Trophoblast cell (in vitro differentiated cells and primary cell): ENCODE data around the gene VGLL2.

Source experiments
- DNase-seq, 2 donors: peaks; one replicate each; pipeline ENCODE4 v3.0.0-alpha.2; 2016
- H2AFZ ChIP-seq: 2 replicates; pipeline ENCODE4 v1.6.1; 2013; ENCODE audit warnings: low read length, moderate library complexity, mild to moderate bottlenecking; ENCODE audit not compliant: insufficient read depth, poor library complexity
- H2AK5ac ChIP-seq: 2 replicates; pipeline ENCODE4 v1.6.1; 2013; ENCODE audit warnings: mild to moderate bottlenecking, low read length
- H2BK120ac ChIP-seq: 2 replicates; pipeline ENCODE4 v1.6.1; 2013; ENCODE audit warnings: low read length, mild to moderate bottlenecking, moderate library complexity; ENCODE audit not compliant: insufficient read depth, poor library complexity
- H2BK12ac ChIP-seq: 2 replicates; pipeline ENCODE4 v1.6.1; 2013; ENCODE audit warnings: mild to moderate bottlenecking, low read length, moderate library complexity
- H2BK5ac ChIP-seq: 2 replicates; pipeline ENCODE4 v1.6.1; 2013; ENCODE audit warnings: low read length, low read depth, moderate library complexity, mild to moderate bottlenecking; ENCODE audit not compliant: poor library complexity
- H3K14ac ChIP-seq: 2 replicates; pipeline ENCODE4 v1.6.1; 2013; ENCODE audit warnings: mild to moderate bottlenecking, low read length
- H3K18ac ChIP-seq: 2 replicates; pipeline ENCODE4 v1.6.1; 2013; ENCODE audit warnings: mild to moderate bottlenecking, low read length
- H3K23ac ChIP-seq: 2 replicates; pipeline ENCODE4 v1.6.1; 2013; ENCODE audit warnings: low read length
- H3K27ac ChIP-seq: 2 replicates; pipeline ENCODE4 v1.5.1; 2013; ENCODE audit warnings: low read depth, mild to moderate bottlenecking, inconsistent platforms, low read length, moderate library complexity
- H3K27me3 ChIP-seq: 2 replicates; pipeline ENCODE4 v1.6.1; 2013; ENCODE audit warnings: inconsistent platforms, mild to moderate bottlenecking, low read length, moderate library complexity; ENCODE audit not compliant: insufficient read depth
- H3K36me3 ChIP-seq, 2 experiments: 1 replicate in 1 of 2; 2 replicates in 1 of 2; pipeline ENCODE4 v1.6.1; 2013; ENCODE audit warnings: low read length in 2 of 2, mild to moderate bottlenecking in 2 of 2, moderate library complexity in 1 of 2; ENCODE audit not compliant: insufficient read depth in 2 of 2, control insufficient read depth in 1 of 2
- H3K4ac ChIP-seq: 2 replicates; pipeline ENCODE4 v1.6.1; 2013; ENCODE audit warnings: low read depth, mild to moderate bottlenecking, low read length, moderate library complexity
- H3K4me1 ChIP-seq, 2 experiments: 1 replicate in 1 of 2; 2 replicates in 1 of 2; pipeline ENCODE4 v1.6.1; 2013; ENCODE audit warnings: low read length in 2 of 2, mild to moderate bottlenecking in 2 of 2, moderate library complexity in 1 of 2; ENCODE audit not compliant: insufficient read depth in 2 of 2, control insufficient read depth in 1 of 2
- H3K4me2 ChIP-seq: 2 replicates; pipeline ENCODE4 v1.6.1; 2013; ENCODE audit warnings: inconsistent platforms, mild to moderate bottlenecking, low read length, moderate library complexity
- H3K4me3 ChIP-seq: 2 replicates; pipeline ENCODE4 v1.5.1; 2013; ENCODE audit warnings: mild to moderate bottlenecking, low read depth, low read length, inconsistent platforms
- H3K79me1 ChIP-seq: one replicate; pipeline ENCODE4 v1.6.1; 2013; ENCODE audit warnings: low read length
- H3K79me2 ChIP-seq: 2 replicates; pipeline ENCODE4 v1.6.1; 2013; ENCODE audit warnings: low read length, mild to moderate bottlenecking; ENCODE audit not compliant: control insufficient read depth, insufficient read depth, poor library complexity
- H3K9ac ChIP-seq: 2 replicates; pipeline ENCODE4 v1.6.1; 2013; ENCODE audit warnings: mild to moderate bottlenecking, low read length
- H3K9me3 ChIP-seq: 2 replicates; pipeline ENCODE4 v1.6.1; 2013; ENCODE audit warnings: low read depth, mild to moderate bottlenecking, control low read depth, inconsistent platforms, low read length; ENCODE audit not compliant: insufficient read depth
- H4K12ac ChIP-seq: 2 replicates; pipeline ENCODE4 v1.6.1; 2013; ENCODE audit warnings: low read depth, mild to moderate bottlenecking, low read length, moderate library complexity
- H4K8ac ChIP-seq: 2 replicates; pipeline ENCODE4 v1.6.1; 2013; ENCODE audit warnings: low read depth, mild to moderate bottlenecking, low read length, moderate library complexity
- H4K91ac ChIP-seq: one replicate; pipeline ENCODE4 v1.6.1; 2013; ENCODE audit warnings: low read depth, mild to moderate bottlenecking, low read length, moderate library complexity
- WGBS: extraction: QIAGEN DNeasy Blood & Tissue Kit; methylation state at CpG from one replicate; pipeline ENCODE4 v1.1.7; 2013; ENCODE audit warnings: missing lambda C conversion rate; ENCODE audit not compliant: insufficient read length, insufficient coverage; ENCODE audit errors: extremely low coverage; 5-methylcytosine and 5-hydroxymethylcytosine counted together

The VGLL2 gene

DNA sequence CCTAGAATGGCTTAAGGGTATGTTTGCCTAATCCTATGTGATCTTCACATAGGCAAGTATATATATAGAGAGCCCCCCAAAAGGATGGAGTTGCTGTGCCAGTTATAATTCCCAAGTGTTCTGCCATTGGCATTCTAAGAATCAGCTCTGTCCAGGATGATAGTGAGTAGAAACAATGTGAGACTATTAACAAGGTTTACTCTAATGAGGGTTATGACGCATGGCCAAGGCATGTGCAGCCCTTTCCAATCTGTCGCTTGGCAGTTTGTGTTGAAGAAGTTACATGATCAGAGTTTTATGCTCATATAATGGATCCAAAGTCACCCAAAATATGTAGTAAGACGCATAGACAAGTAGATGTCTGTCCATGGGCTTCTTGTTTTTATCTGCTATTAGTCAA is 33.6 kb downstream of the VGLL2 start:
- H2BK5ac ChIP-seq: no peak overlapping the region
- no peak overlapping the region for H3K18ac ChIP-seq
- H2BK12ac ChIP-seq: no peak overlapping the region
- no peak overlapping the region for H4K91ac ChIP-seq
- no peak overlapping the region for H3K14ac ChIP-seq
- no peak overlapping the region for H3K4me2 ChIP-seq
- no peak overlapping the region for H3K9ac ChIP-seq
- H3K36me3 ChIP-seq: no peaks in the 10 kb centered on the region
- H4K8ac ChIP-seq: no peak overlapping the region
- H3K4me1 ChIP-seq: no peaks in the 10 kb centered on the region
- WGBS: no CpG with 5 or more reads among the region's 3 CpGs
- no peak overlapping the region for H3K23ac ChIP-seq
- peak; percentile 40 to 78 for DNase-seq
- H2AFZ ChIP-seq: no peak overlapping the region
- H3K4me3 ChIP-seq: no peak overlapping the region
- H3K27me3 ChIP-seq: no peaks in the 10 kb centered on the region
- H2AK5ac ChIP-seq: no peak overlapping the region
- H3K4ac ChIP-seq: no peak overlapping the region
- H3K79me2 ChIP-seq: no peaks in the 10 kb centered on the region
- H3K27ac ChIP-seq: no peak overlapping the region
- H4K12ac ChIP-seq: no peak overlapping the region
- no peaks in the 10 kb centered on the region for H3K9me3 ChIP-seq
- H2BK120ac ChIP-seq: no peak overlapping the region
- no peaks in the 10 kb centered on the region for H3K79me1 ChIP-seq

DNA sequence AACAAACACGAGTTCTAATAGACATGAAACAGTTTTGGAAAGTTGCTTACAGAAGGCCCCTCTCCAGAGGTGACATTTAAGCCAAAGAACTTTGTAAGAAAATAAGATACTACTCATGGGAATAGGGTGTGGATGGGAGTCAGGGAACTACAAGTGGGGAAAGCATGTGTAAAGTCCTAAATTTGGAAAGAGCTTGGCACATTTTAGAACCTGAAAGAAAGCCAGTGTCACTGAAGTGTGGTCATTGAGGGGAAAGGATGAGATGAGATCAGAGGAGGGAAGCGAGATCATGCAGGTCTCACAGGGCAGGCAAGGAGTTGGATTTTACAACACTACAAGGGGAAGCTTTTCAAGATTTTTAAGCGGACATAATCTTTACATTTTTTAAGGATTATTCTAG is 38.0 kb downstream of the VGLL2 start:
- Histone ChIP-seq H3K4me3 (no peak overlapping the region), H4K8ac (no peak overlapping the region)

DNA sequence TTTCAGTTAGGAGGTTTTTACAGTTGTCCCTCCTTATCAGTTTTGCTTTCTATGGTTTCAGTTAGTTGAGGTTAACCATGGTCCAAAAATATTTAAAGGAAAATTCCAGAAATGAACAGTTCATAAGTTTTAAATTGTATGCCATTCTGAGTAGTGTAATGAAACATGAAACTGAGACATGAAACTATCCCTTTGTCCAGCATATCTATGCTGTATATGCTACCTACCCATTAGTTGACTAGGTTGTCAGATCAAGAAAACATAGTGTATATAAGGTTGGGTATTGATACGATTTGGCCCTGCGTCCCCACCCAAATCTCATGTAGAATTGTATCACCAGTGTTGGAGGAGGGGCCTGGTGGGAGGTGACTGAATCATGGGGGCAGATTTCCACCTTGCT is 39.1 kb downstream of the VGLL2 start:
- H3K4ac ChIP-seq: no peak overlapping the region
- H3K4me1 ChIP-seq: peaks cover 0 to 3% of the 10 kb centered on the region in 2 experiments
- no peak overlapping the region for H2BK120ac ChIP-seq
- H3K27ac ChIP-seq: no peak overlapping the region
- H2AK5ac ChIP-seq: no peak overlapping the region
- no peak overlapping the region for H3K14ac ChIP-seq
- H3K9me3 ChIP-seq: no peaks in the 10 kb centered on the region
- no peak overlapping the region for H4K91ac ChIP-seq
- no peaks in the 10 kb centered on the region for H3K36me3 ChIP-seq
- H3K9ac ChIP-seq: no peak overlapping the region
- no peak overlapping the region for H3K18ac ChIP-seq
- no peak overlapping the region for H4K12ac ChIP-seq
- no peak overlapping the region for H3K4me3 ChIP-seq
- no peak overlapping the region for H3K23ac ChIP-seq
- H2AFZ ChIP-seq: no peak overlapping the region
- H2BK12ac ChIP-seq: no peak overlapping the region
- H3K27me3 ChIP-seq: no peaks in the 10 kb centered on the region
- H2BK5ac ChIP-seq: no peak overlapping the region
- WGBS: no CpG with 5 or more reads among the region's 2 CpGs
- no peaks in the 10 kb centered on the region for H3K79me1 ChIP-seq
- no peak overlapping the region for H4K8ac ChIP-seq
- no peak overlapping the region for H3K4me2 ChIP-seq
- H3K79me2 ChIP-seq: no peaks in the 10 kb centered on the region
- DNase-seq: no peak

More for the DNA sequence above, 38.0 kb downstream of the VGLL2 start:
- H2AK5ac ChIP-seq: no peak overlapping the region
- H3K9me3 ChIP-seq: no peaks in the 10 kb centered on the region
- DNase-seq: no peak
- H3K4me2 ChIP-seq: no peak overlapping the region
- H3K4me1 ChIP-seq: peaks cover 0 to 3% of the 10 kb centered on the region in 2 experiments
- no peaks in the 10 kb centered on the region for H3K36me3 ChIP-seq
- no peak overlapping the region for H3K4ac ChIP-seq
- no peak overlapping the region for H2BK12ac ChIP-seq
- no CpG with 5 or more reads among the region's 3 CpGs for WGBS
- H3K27me3 ChIP-seq: no peaks in the 10 kb centered on the region
- no peak overlapping the region for H3K9ac ChIP-seq
- no peaks in the 10 kb centered on the region for H3K79me1 ChIP-seq
- H3K14ac ChIP-seq: no peak overlapping the region
- H3K18ac ChIP-seq: no peak overlapping the region
- H4K91ac ChIP-seq: no peak overlapping the region
- no peak overlapping the region for H3K23ac ChIP-seq
- H2BK5ac ChIP-seq: no peak overlapping the region
- H2BK120ac ChIP-seq: no peak overlapping the region
- no peaks in the 10 kb centered on the region for H3K79me2 ChIP-seq
- no peak overlapping the region for H3K27ac ChIP-seq
- no peak overlapping the region for H2AFZ ChIP-seq
- H4K12ac ChIP-seq: no peak overlapping the region

DNA sequence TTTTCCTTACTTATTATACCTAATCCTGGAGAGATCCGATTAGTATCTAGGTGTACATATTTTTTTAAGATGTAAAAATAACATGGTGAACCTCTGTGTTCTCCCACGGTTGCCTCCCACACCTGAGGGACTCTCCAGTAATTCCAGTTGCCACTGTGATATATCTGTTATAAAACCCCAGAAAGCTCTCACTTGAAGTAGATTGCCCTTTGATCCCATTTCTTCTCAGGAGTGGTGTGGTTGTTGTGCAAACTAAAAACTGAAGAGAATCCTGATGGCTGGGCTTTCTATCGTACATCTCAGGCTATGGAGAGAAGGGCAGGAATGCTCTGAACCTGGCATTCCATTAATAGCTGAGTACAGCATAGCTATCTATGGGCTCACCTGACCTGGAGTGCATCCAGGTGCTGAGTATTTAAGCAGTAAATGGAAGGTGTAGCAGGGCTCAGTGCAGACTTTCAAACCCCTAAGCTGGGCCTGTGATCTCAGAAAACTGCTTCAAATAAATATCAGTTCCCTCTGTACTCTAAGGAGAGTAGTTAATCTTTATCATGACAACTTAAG is 41.0 kb downstream of the VGLL2 start:
- H2AK5ac ChIP-seq: no peak overlapping the region
- peak; percentile 83 to 92 for DNase-seq
- H3K9me3 ChIP-seq: no peaks in the 10 kb centered on the region
- H4K12ac ChIP-seq: no peak overlapping the region
- H2AFZ ChIP-seq: no peak overlapping the region
- no peak overlapping the region for H3K4ac ChIP-seq
- H3K27me3 ChIP-seq: no peaks in the 10 kb centered on the region
- no CpG with 5 or more reads among the region's 3 CpGs for WGBS
- H3K4me2 ChIP-seq: no peak overlapping the region
- no peaks in the 10 kb centered on the region for H3K79me1 ChIP-seq
- no peak overlapping the region for H4K91ac ChIP-seq
- no peaks in the 10 kb centered on the region for H3K36me3 ChIP-seq
- H3K18ac ChIP-seq: no peak overlapping the region
- no peak overlapping the region for H3K27ac ChIP-seq
- no peak overlapping the region for H4K8ac ChIP-seq
- H3K23ac ChIP-seq: no peak overlapping the region
- H2BK5ac ChIP-seq: no peak overlapping the region
- no peak overlapping the region for H3K14ac ChIP-seq
- H3K9ac ChIP-seq: no peak overlapping the region
- no peak overlapping the region for H2BK12ac ChIP-seq
- no peaks in the 10 kb centered on the region for H3K79me2 ChIP-seq
- H2BK120ac ChIP-seq: no peak overlapping the region
- no peak overlapping the region for H3K4me3 ChIP-seq
- peaks cover 0 to 3% of the 10 kb centered on the region in 2 experiments for H3K4me1 ChIP-seq
